HG03064 (cell line): ENCODE data around the gene THAP11.
A peak's percentile ranks its signal among the peaks of the same experiment; 100 is the strongest.
"Not testable (repeated sequence)": the region's sequence is repeated elsewhere in the genome, so short reads cannot be mapped to it uniquely, and the experiment has no call there.

Experiments
- ATAC-seq: cut with Tn5 transposase; IDR thresholded peaks from one replicate; pipeline ENCODE4 v1.9.1; 2021; ENCODE audit warnings: low read depth; ENCODE audit not compliant: unreplicated experiment

The THAP11 gene

GRCh38 chr16:67833415-67834241 is 8.5 kb upstream of the THAP11 start:
- peak; percentile 93 for ATAC-seq

DNA sequence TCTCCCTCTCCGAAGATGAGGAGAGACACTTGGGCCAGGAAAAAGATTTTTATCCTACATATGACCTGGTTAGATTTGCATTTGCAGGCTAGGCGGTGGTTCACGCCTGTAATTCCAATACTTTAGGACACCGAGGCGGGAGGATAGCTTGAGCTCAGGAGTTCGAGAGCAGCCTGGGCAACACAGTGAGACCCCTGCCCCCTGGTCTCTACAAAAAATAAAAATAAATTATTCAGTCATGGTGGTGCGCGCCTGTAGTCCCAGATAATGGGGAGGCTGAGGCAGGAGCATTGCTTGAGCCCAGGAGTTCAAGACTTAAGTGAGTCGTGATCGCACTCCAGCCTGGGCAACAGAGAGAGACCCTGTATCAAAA is 7.9 kb upstream of the THAP11 start:
- ATAC-seq = no peak

- not testable (repeated sequence) for ATAC-seq
These were observed 4.9 kb upstream of the THAP11 start for GRCh38 chr16:67837190-67837589.

DNA sequence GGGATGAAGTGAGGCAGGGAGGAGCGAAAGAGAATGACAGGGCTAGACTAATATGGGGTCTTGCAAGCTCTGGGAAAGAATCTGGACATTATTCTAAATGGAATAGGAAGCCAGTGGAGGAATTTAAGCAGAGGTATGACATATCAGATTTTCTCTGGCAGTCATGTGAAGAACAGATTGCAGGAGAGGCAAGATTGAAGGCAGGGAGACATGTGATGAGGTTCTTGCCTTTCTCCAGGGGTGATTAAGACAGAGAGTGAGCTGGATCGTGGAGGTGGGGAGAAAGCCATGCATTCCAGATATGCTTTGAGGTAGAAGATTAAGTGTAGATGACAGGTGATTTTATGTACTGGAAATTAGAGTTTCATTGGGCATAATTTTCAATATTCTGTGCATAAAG is 4.3 kb upstream of the THAP11 start:
- no peak for ATAC-seq

GRCh38 chr16:67841198-67841815 is 813 bp upstream of the THAP11 start:
- no peak for ATAC-seq

- no peak for ATAC-seq
These were observed 606 bp downstream of the THAP11 start for GRCh38 chr16:67842509-67843342.

GRCh38 chr16:67843343-67843765 is 1.2 kb downstream of the THAP11 start:
- no peak for ATAC-seq

GRCh38 chr16:67844497-67844896 is 2.4 kb downstream of the THAP11 start:
- no peak for ATAC-seq

GRCh38 chr16:67845291-67846062 is 3.4 kb downstream of the THAP11 start:
- ATAC-seq = no peak

DNA sequence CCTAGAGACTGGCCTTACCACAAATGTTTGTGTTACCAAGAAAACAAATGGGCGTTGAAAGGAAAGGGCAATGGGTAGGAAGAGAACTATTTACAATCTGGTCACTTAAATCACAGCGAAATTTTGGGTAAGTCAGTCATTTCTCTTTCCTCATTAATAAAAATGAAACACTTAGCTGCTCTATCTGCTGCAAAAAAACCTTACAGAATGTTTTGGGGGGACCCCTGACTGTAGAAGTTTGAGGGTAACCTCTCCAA is 3.9 kb downstream of the THAP11 start:
- ATAC-seq = no peak

DNA sequence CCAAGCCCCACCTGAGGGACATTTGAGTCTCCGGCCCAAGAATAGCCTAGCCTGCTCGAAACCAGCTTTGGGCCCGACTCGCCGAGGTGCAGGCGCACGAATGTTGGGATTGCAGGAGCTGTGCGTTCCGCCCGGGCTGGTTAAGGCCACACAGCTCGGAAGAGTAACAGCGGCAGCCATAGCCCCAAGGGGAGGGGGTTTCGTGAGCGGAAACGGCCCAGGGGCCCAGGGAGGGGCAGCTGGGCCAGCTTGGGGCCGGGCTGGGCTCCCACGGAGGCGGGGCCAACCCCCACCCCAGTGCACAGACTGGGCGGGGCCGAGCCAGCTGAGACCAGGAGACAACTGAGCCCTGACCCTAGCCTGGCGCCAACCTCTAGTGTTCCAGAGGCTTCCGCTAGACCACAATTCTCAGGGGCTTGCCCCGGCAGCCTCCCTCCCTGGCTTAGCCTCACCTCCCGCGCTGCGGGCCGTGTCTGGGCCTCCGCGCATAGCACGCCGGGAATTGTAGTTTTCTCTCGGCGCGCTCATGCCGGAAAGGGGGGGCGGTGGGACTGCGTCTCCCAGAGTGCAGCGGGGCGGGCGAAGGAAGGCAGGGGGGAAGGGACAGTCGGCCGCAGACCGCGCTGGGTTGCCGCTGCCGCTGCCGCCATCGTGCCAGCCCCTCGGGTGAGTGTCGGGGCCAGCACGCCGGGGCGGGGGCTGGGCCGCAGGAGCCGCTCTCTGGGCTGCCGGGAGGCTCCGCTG is 4.4 kb downstream of the THAP11 start, which contains the start of gene NUTF2:
Gene NUTF2 (plus strand): TSS at position 614 of the 744 bp plus-strand sequence. CDS start 18,198 bp downstream, outside the sequence.
- ATAC-seq = peak; percentile 49

DNA sequence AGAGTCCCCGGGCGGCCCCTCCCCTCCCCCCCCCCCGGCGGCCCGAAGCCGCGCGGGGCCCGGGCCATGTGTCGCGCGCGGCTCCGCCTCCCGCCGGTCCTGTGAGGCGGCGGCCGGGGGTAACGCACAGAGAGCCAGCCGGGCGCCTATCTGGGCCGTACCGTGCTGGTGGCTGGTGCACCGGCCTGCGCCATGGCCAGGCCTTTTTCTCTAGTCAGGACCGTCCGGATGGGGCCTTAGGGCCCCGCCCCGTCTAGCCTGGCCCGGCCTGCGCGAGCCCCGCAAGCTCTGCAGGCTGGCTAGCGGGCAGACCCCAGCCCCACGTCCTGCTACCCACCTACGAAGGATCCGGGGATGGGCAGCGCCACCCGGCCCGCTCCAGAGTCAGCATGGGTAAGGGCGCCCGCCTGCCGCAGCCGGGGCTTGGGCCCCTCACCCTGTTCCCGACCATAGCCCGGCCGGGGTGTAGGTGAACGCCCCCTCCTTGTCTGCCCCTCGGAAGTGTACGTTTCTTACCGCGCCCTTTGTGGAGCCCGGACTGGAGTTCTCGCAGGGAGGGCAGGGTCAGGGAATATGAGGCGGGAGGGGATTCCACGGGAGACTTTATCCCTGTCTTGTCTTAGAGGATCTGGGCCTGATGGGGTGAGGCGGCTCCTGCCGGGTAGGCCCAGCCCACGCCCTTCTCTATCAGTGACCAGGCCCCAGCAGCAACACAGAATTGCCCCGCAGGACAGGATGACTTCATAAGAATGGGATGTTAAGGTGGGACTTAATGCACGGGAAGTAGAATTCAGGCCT is 5.1 kb downstream of the THAP11 start, which contains the start of gene CENPT:
Gene CENPT (minus strand): TSS at position 630 of the 798 bp plus-strand sequence. CDS start 13,834 bp downstream, outside the sequence.
- peak; percentile 37 for ATAC-seq

GRCh38 chr16:67848118-67848517 is 6.0 kb downstream of the THAP11 start:
- no peak for ATAC-seq

DNA sequence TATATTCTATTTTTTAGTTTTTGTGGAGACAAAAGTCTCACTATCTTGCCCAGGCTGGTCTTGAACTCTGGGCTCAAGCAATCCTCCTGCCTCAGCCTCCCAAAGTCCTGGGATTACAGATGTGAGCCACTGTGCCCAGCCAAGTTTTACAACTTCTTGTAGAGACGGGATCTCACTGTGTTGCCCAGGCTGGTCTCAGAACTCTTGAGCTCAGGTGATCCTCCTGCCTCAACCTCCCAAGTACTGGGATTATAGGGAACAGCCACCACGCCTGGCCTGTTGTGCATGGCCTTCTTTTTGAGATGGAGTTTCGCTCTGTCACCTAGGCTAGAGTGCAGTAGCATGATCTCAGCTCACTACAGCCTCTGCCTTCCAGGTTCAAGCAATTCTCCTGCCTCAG is 11.6 kb downstream of the THAP11 start:
- no peak for ATAC-seq

- ATAC-seq = no peak
These were observed 13.7 kb downstream of the THAP11 start for GRCh38 chr16:67855789-67856188.

DNA sequence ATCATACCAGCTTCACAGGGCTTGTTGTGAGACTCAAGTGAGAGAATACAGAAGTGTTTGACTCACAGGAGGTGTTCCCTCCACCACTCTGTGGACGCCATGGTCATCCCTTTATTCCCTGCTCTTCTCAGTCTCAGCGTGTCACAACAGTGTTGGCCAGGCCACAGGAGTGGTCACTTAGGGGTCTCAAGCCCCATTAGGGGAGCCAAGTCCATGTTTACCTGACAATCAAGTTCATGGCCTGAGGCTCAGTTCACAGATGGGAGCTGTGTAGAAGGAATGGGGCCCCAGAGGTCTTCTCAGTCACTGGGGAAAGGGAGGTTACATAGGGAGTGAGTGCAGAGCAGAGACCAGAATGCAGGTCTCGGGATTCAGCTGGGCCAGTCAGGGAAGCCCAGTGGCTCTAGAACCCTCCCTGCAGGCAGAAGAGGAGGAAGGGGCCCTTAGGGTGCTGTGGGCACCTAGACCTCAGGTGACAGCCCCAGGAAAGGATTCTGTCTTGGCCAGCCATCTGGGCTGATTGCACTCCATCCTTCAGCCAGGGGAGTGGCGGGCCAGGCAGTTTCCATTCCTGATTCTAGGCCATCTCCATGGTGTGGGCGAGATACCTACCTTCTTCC is 14.9 kb downstream of the THAP11 start:
- no peak for ATAC-seq

DNA sequence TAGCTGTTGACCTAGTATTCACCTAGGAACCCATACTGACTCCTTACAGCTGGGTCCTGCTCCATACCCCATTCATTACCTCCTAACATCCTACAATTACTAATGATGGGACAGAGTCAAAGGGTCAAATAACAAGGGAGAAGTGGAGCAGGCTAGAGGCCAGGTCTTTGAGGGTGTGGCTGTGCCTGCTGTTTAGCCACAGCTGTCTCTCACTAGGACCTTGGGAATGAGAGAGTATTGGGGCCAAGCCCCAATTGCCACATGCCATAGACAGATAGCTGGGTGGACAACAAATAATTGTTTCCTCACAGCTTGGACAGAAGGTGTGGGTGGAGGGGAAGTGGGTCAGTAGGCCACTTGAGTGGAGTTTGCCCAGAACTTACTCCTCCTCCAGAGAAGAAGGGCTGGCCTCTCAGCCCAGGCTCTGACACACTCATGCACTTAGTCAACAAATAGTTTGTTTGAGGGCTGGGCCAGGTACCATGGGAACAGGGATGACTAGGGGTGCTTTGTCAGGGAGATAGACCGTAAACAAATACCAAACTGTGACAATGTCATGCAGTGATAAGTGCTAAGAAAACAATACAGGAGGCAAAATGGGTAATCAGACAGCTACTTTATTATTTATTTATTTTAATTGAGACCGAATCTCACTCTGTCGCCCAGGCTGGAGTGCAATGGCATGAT is 15.6 kb downstream of the THAP11 start:
- ATAC-seq = no peak

- ATAC-seq = no peak
These were observed 16.4 kb downstream of the THAP11 start for GRCh38 chr16:67858500-67858899.
